IPS-18c (cell line): ENCODE data around the gene ALMS1.
"Not testable (repeated sequence)": the region's sequence is repeated elsewhere in the genome, so short reads cannot be mapped to it uniquely, and the experiment has no call there.

Source experiments
- H3K4me3 ChIP-seq: 2 replicates; pipeline ENCODE4 v1.7.0; 2013; ENCODE audit warnings: low read depth, mild to moderate bottlenecking, low read length, moderate library complexity; ENCODE audit not compliant: insufficient read depth
- H3K9me3 ChIP-seq: one replicate; pipeline ENCODE4 v1.6.1; 2013; ENCODE audit warnings: mild to moderate bottlenecking, low read length, moderate library complexity; ENCODE audit not compliant: control insufficient read depth, insufficient read depth

Gene ALMS1

DNA sequence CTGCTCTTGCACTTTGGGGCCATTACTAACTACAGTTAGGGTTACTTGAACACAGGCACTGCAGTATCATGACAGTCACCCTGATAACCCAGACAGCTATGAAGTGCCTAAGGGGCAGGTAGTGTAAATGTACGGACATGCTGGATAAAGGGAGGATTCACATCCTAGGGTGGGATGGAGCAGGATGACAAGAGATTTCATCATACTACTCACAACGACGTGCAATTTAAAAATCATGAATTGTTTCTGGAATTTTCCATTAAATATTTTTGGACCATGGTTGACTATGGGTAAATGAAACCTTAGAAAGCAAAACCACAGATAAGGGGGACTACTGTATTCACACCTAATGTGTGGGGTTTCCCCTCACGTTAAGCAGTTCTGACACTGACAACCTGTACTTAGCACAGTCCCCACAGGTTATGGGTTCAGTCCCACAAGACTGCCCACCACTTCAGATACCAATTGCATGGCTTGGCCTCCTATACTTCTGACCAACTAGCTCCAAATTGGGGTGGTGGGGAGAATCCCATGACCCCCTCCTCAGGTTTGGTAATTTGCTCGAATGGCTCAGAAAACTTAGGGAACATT lies 180.7 kb downstream of the ALMS1 start:
- Histone ChIP-seq H3K9me3 (no peaks in the 10 kb centered on the region), H3K4me3 (no peak overlapping the region)

- no peak overlapping the region for H3K4me3 ChIP-seq
- no peaks in the 10 kb centered on the region for H3K9me3 ChIP-seq
Observed at GRCh38 chr2:73575261-73575660, 189.6 kb downstream of the ALMS1 start.

- H3K9me3 ChIP-seq = peaks cover 2% of the 10 kb centered on the region
- H3K4me3 ChIP-seq = no peak overlapping the region
Observed at GRCh38 chr2:73582364-73582763, 196.7 kb downstream of the ALMS1 start.

DNA sequence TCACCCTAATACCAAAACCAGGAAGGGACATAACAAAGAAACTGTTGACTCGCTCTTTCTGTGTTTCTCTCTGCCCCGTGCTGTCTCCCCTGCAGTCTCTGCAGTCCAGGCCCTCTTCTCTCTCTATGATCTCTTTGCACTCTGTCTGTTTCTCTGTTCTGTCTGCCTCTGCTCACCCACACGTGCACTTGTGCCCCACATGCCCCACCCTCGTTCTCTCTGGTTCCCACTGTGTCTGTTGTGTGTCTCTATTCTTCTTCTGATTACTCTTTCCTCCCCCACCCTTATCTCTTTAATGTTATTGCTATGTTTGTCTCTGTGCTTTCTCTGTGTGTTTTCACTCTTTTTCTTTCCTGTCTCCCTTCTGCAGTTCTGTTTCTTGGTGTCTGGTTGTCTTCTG lies 202.5 kb downstream of the ALMS1 start:
- peaks cover 2% of the 10 kb centered on the region for H3K9me3 ChIP-seq

GRCh38 chr2:73593680-73594079 lies 208.0 kb downstream of the ALMS1 start:
- no peaks in the 10 kb centered on the region for H3K9me3 ChIP-seq
- no peak overlapping the region for H3K4me3 ChIP-seq

More for the DNA sequence above, 202.5 kb downstream of the ALMS1 start:
- no peak overlapping the region for H3K4me3 ChIP-seq

DNA sequence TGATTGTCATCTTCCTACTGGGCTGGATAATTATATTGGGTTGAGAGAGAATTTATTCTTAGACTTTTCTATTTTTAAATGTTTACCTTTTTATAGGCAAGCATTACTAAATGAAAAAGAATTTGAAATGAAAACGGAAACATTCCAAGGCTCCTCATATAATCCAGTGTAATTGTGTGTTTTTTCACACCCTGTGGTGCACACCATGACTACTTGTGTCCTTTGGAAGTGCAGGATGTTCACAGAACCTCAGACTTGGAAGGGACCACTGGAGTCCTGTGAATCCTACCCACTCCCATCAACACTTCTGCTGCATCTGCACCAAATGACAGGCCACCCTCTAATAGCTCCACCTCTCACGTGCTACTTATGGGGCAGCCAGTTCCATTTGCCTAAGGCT lies 208.6 kb downstream of the ALMS1 start:
- no peak overlapping the region for H3K4me3 ChIP-seq
- no peaks in the 10 kb centered on the region for H3K9me3 ChIP-seq

DNA sequence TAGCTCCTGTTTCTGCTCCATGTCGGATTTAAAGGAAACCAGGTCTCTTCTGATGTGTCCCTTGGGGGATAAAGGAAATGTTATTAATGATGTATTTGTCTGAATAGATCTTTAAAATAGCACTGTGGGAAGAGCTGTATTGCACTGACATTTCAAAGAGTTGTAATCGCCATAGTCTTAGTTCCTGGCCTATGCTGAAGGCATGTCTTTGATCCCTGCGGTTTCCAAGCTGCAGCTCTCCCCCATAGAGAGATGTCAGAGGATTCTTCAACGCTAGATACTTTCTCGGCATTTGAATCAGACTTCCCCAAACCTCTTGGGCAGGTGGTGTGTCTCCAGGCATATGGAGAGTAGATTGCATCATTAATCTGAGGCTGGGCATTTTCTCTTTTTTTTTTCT lies 216.1 kb downstream of the ALMS1 start:
- no peak overlapping the region for H3K4me3 ChIP-seq
- no peaks in the 10 kb centered on the region for H3K9me3 ChIP-seq

DNA sequence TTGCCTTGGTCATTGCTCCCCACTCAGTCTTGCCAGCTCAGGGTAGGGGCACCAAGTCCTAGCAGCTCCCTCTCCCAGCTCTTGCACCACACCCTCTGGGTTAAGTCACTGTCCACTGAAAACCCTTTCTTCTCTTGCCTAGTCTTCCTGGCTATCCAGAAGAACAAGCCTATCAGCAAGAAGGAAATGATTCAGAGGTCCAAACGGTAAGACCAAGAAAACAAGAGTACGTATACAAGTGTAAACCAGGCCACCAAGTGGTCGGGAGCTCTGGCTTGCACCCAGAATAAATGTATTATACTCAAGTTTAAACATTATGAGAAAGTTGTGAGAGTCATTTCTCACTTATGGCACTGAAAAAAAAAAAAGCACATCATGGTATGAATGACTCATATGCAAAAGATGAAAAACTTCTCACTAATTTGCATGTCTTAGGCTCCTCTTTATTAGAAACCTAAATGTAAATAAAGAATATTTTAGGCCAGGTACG lies 217.5 kb downstream of the ALMS1 start:
- H3K9me3 ChIP-seq, H3K4me3 ChIP-seq: not testable (repeated sequence)

GRCh38 chr2:73604589-73604988 lies 219.0 kb downstream of the ALMS1 start:
- H3K4me3 ChIP-seq, H3K9me3 ChIP-seq: not testable (repeated sequence)

DNA sequence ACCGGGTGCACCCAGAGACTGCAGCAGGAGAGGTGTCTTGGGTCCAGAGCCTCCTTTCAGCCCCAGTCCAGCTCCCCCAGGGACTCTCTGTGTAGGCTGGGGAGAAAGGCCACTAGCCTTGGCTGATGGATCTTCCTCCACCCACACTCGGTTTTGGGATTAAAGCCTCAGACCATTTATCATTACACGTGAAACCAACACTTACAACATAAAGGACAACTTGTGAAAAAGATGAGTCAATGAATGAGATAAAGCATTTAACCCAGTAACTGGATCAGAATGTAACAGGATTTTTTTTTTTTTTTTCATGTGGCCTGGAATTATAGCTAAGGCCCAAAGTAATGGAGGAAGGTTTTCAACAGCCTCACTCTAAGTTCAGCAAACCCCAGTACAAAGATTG lies 224.5 kb downstream of the ALMS1 start:
- no peaks in the 10 kb centered on the region for H3K9me3 ChIP-seq
- H3K4me3 ChIP-seq = no peak overlapping the region

- H3K4me3 ChIP-seq = no peak overlapping the region
- H3K9me3 ChIP-seq = no peaks in the 10 kb centered on the region
Observed at GRCh38 chr2:73611193-73611592, 225.6 kb downstream of the ALMS1 start.

DNA sequence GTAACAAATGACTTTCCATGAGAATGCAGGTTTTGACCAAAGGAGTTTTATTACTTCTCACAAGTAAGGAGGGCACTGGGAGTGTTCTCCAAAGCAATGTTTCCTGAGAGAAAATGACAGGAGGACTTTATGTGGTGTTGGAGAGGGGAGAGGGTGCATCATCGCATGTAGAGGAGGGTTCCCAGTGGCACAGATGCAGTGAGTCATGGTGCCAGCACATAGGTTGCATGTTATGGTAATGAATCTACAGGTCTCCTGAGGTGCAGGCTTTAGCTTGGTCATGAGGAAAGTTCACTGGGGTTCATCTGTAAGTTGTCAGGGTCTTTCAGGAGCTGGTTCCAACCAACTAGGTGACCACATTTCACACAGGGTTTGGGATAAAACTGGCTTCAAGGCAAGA lies 226.2 kb downstream of the ALMS1 start:
- Histone ChIP-seq H3K4me3 (no peak overlapping the region), H3K9me3 (no peaks in the 10 kb centered on the region)

DNA sequence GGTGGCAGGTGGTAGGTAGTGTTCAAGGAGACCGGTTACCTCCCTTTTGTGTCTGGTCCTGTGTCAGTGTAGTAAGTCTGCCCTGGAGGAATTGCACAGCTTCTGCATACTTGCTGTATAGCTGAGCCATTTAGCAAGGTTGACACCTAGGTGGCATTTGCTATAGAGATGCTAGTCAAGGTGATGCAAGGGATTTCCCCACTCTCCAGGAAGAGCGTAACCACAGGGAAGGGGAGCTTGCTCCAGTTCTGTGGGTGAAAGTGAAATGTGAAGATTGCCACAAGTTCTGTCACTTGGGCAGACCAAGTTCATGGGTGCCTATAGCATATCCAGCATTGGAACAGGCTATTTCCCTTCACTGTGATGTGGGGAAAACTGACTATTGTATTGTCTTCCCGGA lies 228.5 kb downstream of the ALMS1 start:
- H3K4me3 ChIP-seq = no peak overlapping the region
- H3K9me3 ChIP-seq = no peaks in the 10 kb centered on the region

DNA sequence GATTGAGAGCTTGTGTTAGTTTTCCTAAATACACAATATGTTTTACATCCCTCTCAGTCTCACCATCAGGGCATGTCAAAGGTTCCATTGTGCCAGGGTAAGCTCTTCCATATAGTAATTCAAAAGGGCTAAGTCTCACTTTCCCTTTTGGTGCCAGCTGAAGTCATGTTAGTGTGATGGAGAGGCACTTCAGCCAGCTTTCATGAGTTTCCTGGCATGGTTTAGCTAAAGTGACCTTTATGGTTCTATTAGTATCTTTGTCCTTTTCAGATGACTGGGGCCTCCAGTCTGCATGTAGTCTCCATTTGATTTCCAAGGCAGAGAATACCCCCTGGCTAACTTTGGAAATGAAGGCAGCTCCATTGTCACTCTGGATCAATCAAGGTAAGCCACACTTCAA lies 229.4 kb downstream of the ALMS1 start:
- H3K9me3 ChIP-seq = no peaks in the 10 kb centered on the region
- no peak overlapping the region for H3K4me3 ChIP-seq

- not testable (repeated sequence) for H3K4me3 ChIP-seq, H3K9me3 ChIP-seq
Observed at GRCh38 chr2:73619925-73620324, 234.3 kb downstream of the ALMS1 start.

GRCh38 chr2:73624036-73624435 lies 238.4 kb downstream of the ALMS1 start:
- H3K4me3 ChIP-seq, H3K9me3 ChIP-seq: not testable (repeated sequence)

- not testable (repeated sequence) for H3K4me3 ChIP-seq, H3K9me3 ChIP-seq
Observed at GRCh38 chr2:73624625-73625024, 239.0 kb downstream of the ALMS1 start.

DNA sequence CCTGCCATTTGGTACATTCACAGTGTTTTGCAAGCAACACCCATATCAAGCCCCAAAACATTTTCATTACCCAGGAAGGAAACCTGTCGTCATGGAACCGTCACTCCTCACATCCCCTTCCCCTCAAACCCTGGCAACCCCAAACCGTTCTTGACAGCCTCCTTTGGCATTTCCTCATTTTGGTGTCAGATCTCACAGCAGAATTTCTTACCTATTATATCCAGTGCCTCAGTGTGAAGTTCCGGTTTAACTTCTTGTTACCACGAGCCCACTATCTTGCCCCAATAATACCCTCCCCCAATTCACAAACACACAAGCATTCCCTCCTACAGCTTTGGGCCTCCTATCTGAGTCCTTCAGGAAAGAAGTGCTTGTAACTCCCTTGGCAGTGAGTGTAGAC lies 240.6 kb downstream of the ALMS1 start:
- not testable (repeated sequence) for H3K4me3 ChIP-seq, H3K9me3 ChIP-seq

DNA sequence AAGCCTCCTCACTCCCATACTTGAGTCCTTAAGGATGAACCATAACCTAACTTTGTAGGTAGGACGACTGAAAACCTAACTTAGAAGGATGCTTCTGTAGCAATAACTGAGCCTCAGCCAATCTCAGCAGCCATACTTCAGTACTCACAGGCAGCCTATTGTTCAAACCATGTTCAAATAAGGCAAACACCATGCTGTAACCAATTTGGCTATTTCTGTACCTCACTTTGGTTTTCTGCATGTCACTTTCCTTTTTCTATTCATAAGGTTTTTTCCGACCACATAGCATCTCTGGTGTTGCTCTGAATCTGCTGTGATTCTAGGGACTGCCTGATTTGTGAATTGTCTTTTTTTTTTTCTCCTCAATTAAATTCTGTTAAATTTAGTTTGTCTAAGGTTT lies 242.9 kb downstream of the ALMS1 start:
- H3K4me3 ChIP-seq, H3K9me3 ChIP-seq: not testable (repeated sequence)
